NCI-H2107 treated with DMSO at 0.1 percent for 48 hours (cell line): Measurements from ENCODE around the gene TMEM170A.

ENCODE experiments used
- DNase-seq: peaks from one replicate; lab custom pipeline; 2025; ENCODE audit not compliant: unreplicated experiment; lab: John Stamatoyannopoulos, UW

TMEM170A gene

DNA sequence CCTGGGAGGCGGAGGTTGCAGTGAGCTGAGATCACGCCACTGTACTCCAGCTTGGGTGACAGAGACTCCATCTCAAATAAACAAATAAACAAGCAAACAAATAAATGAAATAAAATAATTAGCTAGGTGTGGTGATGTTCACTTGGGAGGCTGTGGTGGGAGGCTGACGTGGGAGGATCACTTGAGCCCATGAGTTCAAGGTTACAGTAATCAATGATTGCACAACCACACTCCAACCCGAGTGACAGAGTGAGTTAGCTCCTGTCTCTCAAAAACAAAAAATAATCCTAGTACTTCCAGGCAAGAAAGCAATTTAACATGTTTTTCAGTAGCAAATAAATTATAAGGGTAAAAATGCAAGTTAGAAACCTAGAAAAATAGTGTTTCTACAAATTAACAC is 57.5 kb downstream of the TMEM170A start:
- no peak for DNase-seq

DNA sequence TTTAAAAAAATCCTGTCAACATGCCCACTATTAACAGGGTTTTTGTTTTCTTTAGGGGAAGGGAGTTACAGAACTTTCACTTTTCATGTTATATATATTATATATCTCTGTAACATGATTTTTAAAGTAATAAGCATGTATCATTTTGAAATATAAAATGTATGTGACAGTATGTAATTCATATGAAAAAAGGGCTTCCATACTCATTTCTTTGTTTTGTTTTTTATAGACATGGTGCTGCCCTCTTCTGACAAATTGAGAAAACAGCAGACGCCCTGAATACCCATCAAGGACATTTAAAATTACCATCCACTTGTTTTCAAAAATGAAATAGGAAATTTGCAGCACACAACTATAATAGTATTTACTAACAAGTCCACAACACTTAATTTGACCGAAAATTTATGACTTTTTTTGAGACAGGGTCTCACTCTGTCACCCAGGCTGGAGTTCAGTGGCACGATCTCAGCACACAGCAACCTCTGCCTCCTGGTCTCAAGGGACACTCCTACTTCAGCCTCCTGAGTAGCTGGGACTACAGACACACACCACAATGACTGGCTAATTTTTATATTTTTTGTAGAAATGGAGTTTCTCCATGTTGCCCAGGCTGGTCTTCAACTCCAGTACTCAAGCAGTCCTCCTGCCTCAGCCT is 61.5 kb downstream of the TMEM170A start:
- peak; percentile 22 for DNase-seq

DNA sequence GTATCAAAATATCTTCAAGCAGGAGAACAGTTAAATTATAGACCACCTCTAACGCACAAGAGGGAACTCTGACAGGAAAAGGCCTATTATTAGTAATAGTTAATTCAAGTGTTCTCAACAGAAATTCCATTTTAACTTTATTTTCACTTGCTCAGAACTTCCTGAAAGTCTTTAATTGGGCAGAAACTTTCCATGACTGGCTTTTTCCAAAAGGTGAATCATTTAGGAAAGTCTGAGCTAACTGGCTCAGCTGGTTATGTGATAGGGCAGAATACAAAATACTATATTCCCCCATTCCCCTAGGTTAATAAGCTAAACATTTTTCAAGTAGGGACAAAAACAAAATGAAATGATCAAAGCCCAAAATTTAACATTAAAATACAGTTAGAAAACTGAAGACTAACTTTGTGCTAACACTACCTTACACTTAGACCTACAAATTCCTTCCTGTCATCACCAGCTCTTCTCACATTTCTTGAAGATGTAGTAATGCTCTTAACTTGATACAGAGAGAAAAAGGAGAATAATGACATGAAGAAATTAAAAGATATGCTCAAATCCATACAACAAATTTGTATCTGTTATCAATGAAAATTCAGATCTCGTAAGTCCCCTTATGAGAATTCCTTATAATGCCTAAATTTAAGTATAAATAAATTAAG is 62.2 kb downstream of the TMEM170A start:
- no peak for DNase-seq

DNA sequence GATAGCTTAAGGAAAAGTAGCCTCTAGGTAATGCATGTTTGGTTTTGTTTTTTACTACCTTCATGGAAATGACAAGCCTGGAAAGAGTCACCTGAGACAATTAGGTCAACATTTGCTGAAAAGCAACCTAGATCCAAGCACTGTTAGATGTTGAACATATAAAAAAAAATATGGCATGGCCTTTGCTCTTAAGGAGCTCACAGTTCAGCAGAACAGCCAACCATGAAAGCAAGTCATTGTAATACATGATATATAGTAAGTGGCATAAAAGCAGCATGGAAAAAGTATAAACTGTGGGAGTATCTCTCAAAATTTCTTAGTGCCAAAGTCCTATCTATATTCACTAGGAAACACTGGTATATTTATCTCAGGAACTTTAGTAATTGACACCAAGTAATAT is 62.8 kb downstream of the TMEM170A start:
- no peak for DNase-seq

DNA sequence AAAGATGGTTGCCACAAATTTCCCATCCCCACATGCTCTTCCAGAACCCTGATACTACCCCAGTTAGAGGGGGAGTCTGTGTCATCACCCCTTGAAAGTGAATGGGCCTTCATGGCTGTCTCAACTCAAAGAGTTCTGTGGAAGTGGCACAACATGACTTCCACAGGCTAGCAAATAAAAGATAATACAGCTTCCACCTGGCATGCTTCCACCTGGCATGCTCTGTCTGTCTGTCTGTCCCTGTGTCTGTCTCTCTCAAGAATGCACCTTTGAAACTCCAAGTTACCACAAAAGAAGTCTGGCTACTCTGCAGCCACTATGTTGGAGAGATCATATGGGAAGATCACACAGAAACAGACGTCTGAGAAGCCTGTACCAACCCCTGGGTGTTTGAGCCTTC is 66.2 kb downstream of the TMEM170A start:
- DNase-seq = no peak

DNA sequence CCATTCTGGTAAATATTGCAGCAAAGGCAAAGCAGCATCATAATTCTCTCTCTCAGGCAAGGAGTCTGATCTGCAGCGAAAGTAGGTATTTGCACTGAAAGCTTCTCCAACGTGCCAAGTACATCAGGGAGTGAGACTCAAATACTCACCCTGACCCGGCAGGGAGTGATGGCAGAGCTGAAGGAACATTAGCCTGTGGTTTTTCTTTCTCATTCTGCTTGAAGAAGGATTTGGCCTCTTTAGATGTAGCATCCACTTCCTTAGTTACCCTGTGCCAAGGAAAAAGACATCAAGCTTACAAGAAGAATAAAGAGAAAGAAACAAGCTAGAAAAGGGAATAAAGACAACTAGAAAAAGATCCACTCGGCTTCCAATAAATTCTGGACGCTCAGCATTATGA is 69.5 kb downstream of the TMEM170A start:
- no peak for DNase-seq
